GM12891 (cell line): Measurements from ENCODE around the gene KLHL40.

Source experiments
- PAX5 ChIP-seq: IDR thresholded peaks from 2 replicates; pipeline ENCODE4 v1.6.1; 2011; ENCODE audit warnings: low read length, moderate library complexity, mild to moderate bottlenecking; ENCODE audit not compliant: insufficient read depth, severe bottlenecking
- POLR2A ChIP-seq: IDR thresholded peaks from 2 replicates; pipeline ENCODE4 v1.6.1; 2011; ENCODE audit warnings: low read depth, low read length, control low read depth
- POLR2AphosphoS5 ChIP-seq: IDR thresholded peaks from 2 replicates; pipeline ENCODE4 v1.6.1; 2011; ENCODE audit warnings: low read depth, low read length, control low read depth
- POU2F2 ChIP-seq: IDR thresholded peaks from 2 replicates; pipeline ENCODE4 v1.6.1; 2011; ENCODE audit warnings: low read depth, mild to moderate bottlenecking, control low read depth, low read length, moderate library complexity
- TAF1 ChIP-seq: IDR thresholded peaks from 2 replicates; pipeline ENCODE4 v1.6.1; 2011; ENCODE audit warnings: low read depth, low read length, control low read depth

- no peak for TF ChIP-seq POLR2A
- no peak for TF ChIP-seq POU2F2
- no peak for TF ChIP-seq TAF1
- no peak for TF ChIP-seq POLR2AphosphoS5
- TF ChIP-seq PAX5: no peak
Observed at GRCh38 chr3:42681361-42682038, 3.8 kb upstream of the KLHL40 start.
